HG02588 (cell line): ENCODE results near the gene NECTIN1.

Source experiments
- ATAC-seq: cut with Tn5 transposase; IDR thresholded peaks from one replicate; pipeline ENCODE4 v1.9.1; 2021; ENCODE audit warnings: mild to moderate bottlenecking, moderate library complexity; ENCODE audit not compliant: unreplicated experiment

Gene NECTIN1

DNA sequence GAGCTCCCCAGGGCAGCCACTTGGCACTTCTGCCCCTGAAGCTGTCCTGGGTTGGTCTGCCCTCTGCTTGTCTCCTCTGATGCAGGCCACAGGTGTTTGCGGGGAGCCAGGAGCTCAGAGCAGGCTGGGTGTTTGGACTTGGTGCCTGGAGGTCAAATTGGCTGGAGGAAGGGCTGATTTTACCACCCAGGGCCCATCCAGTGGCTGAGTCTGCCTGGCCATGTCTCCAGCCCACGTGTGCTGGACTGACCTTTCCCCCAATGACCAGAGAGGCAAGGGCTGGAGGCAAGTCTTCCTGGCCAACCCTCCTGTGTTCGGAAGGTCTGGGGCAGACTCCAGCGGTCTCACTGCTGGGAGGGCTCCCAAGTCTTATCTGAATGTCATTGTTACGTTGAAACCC is 84.0 kb downstream of the NECTIN1 start:
- ATAC-seq: no peak

DNA sequence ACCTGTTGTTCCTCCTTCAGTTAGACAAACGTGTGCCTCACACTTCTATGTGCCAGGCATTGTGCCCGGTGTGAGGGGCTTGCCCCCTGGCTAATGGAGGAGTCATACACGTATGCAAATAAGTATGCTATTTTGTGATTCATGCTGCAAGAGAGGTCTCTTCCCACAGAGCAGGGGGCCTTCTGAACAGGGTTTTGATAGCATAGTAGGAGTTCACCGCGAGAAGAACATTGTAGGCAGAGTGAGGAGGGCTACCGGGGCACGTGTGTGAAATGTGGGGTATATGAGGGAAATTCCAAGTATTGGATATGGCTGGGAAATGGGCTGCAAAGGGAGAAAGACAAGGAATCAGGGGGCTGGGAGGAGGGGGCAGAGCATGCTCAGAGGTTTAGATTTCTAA is 84.5 kb downstream of the NECTIN1 start:
- ATAC-seq: no peak

DNA sequence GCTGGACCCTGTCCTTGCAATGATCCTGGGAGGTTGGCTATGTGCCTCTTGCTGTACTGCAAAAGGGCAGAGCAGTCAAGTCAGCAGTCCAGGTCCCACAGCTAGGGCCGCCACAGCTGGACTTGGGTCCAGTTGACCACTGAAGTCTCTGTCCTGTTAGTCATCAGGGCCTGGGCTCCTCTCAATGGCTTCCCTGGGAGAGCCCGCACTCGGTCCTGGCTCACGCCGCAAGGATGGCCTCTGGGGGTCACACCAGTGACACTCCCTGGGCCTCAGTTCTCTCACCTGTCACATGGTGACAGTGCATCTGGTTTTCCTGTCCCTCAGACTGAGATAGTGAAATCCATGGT is 85.1 kb downstream of the NECTIN1 start:
- no peak for ATAC-seq

DNA sequence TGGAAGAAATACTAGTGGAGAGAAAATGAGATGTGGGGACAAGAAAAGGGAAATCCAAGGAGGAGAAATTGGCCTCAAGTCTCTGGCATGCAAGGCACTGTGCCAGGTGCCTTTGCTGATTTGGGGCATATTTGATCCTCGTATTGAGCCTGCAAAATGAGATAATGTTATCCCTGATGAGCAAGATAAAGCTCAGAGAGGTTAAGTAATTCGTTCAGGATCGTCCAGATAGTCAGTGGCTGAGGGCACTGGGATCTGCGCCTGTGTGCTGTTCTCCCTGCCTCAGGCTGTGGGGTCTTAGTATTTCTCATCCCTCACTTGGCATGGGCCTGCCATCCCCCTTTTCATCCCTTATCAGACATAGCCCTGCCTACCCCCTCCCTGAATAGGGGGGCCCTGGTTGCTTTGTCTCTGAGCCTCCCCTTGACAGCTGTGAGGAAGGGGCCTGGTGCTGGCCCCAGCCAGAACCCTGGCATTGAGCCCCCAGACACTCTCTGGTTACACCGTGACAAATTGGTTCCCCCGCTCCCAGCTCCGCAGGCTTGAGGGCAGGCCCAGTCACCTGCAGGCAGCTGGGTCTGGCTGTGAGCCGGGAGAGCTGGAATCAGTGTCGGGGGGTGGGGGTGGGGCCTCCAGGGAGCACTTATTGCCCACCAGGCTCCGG is 85.7 kb downstream of the NECTIN1 start:
- ATAC-seq: no peak

DNA sequence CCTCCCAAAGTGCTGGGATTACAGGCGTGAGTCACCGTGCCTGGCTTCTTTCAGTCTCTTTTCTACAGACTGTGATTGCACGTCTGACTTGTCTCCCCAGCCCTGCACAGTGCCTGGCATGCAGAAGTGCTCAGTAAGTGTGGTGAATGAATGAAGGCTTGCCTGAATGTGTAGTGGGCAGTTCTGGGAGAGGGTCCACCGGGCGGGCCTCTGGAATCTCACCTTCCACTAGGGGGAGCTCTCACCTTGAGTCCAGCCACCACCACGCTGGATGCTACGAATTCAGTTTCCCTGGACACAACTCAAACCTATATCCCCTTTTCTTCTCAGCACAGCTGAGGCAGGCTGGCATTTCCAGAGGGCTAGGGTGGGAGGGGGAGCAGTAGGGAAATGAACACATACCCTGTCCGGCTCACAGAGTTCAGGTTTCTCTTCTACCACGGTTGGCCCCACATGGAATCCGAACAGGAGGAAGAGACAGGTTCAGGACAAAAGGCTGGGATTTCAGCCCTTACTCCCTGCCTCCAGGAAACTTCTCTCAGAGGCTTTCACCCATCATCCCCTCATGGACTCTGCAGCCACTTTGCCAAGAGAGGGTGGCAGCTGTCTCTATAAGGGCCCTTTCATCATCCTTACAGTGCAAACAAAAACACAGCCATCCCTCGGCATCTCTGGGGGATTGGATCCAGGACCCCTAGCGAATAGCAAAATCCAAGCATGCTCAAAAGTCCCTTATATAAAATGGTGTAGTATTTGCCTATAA is 86.8 kb downstream of the NECTIN1 start:
- no peak for ATAC-seq

DNA sequence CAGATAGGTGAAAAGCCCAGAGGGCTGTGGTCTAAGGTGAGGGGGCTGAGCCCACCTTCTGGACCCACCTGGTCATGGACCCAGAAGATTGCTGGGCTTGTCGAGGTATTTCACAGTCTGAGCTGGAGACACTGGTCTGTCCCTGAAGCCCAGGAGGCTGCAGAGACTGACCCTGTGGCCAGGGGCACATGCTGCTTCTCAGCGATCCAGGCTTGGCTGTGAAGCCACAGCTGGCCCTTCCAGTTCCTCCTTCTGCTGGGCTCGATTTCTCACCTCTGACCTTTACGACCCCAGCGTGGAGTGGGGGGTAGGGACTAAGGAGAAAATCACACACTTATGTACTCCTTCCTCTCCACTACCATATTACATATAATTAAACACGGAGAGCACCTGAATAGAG is 88.5 kb downstream of the NECTIN1 start:
- ATAC-seq: no peak

DNA sequence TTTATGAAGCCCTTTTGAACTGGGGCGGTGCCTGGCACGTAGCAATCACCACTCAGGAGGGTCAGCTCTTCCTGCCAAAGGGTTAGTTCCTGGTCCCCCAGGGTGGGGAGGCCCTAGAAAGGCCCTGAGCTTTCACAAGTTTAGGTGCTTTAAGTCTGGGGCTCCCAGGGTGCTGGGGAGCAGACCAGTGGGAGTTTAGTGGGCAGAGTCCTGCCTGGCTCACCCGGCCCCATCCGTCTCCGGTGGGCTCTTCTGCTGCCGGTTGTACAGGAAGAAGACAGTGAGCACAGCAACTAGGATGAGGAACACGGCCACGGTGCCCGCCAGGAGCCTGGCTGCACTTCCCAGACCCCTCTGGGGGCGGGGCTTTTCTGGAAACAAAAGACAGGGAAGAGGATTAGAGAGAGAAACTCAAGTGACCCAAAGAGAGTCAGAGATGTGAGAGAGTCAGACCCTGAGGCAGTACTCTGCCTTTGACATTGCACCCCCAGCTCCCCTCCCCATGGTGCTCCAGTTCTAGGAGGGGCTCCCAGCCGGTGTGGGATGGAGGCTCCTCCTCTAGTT is 89.3 kb downstream of the NECTIN1 start:
- no peak for ATAC-seq

DNA sequence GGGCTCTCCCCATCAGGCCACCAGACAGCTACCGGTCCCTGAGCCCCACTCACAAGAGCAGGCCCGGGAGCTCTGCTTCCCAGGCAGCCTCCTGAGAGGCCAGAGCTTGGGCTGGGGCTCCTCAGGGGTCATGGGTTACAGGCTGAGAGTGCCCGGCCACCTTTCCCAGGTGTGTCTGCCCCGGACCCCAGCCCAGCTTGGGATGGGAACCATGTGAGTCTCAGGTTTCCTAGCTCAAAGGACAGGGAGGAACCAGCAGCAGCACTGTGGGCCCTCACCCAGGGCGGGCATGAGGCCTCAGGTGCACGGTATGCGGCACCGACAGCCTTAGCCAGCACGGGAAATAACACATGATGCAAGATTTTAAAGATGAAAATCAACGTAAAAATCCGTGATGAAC is 90.1 kb downstream of the NECTIN1 start:
- no peak for ATAC-seq

DNA sequence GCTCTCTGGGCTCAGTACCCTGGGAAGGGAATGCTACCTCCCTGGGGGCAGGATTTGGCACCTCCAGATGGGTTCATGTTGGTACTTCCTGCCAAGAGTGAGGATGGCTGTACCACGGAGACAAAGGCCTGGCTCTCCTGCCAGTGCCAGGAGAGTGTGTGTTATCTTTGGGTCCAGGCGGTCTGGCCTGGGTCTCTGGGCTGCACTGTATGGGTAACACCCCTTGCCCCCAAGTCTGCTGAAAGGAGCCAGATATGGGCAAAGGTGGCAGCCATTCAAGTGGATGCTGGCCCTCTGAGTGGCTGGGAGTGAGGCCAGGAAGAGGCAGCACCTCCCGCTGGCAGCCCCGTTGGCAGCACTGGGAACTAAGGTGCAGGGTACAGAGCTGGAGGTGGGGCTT is 91.5 kb downstream of the NECTIN1 start:
- no peak for ATAC-seq

DNA sequence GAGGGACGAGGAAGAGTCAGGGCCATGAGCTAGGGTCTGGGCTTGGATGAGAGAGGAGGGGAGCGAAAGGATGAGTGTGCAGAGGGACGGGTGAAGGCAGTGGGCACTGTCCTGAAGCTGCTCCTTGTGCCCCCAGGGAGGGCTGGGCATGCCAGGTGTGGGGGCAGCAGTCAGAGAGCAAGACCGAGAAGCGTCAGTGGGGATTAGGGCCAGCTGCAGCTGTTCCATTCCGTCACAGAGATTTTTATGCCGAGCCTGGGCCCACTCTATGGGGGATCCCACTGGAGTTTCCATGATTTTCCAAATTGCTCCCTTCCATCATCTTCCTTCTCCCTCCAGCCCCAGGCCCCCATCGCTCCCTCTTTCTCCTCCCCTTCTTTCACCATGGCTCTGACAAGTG is 93.2 kb downstream of the NECTIN1 start:
- no peak for ATAC-seq

DNA sequence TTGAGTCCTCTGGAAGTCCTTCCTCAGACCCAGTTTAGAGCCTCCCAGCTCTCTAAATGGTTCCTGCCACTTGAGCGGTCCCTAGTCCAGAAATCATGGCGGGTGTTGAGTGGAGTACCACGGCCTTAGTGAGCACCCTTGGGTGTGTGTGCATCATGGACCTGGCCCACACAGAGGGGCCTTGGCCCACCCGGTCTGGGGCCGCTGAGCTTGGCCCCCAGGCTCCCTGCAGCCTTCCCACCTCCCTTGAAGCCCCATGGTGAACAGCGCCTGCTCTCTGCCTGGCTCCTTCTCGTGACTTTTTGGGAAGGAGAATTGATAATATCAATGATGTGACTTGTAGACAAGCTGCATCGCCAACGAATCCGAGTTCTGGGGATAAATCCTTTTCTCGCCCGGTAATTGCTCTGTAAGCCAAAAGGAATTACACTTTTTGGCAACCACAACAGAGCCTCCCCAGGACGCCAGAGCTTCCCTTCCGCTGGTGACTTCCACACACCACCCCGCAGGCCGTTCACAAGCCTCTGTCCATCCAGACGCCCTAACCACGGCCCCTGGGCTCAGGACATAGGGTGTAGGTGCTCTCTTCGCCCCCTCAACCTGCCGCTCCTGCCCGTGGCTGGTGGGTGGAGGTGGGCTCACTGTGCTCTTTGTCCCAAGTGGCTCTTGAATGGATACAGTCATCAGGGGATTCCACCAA is 93.8 kb downstream of the NECTIN1 start:
- no peak for ATAC-seq

DNA sequence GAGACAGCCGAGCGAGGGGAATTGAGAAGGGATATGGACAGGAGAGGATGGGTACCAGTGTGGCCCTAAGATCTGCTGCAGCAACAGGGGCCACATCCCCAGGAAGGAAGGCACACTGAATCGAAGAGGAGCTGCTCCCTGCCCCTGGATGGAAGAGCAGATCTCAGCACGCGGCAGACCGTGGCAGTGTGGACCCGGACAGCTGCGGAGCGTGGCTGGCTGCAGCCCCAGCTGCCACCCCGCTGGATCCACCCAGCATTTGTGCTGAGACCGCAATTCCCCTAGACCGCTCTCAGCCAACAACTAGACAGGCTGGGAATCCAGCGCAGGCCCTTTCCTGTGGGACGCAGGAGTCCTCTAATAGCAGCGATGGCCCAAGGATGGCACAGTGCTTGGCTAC is 94.7 kb downstream of the NECTIN1 start:
- no peak for ATAC-seq

DNA sequence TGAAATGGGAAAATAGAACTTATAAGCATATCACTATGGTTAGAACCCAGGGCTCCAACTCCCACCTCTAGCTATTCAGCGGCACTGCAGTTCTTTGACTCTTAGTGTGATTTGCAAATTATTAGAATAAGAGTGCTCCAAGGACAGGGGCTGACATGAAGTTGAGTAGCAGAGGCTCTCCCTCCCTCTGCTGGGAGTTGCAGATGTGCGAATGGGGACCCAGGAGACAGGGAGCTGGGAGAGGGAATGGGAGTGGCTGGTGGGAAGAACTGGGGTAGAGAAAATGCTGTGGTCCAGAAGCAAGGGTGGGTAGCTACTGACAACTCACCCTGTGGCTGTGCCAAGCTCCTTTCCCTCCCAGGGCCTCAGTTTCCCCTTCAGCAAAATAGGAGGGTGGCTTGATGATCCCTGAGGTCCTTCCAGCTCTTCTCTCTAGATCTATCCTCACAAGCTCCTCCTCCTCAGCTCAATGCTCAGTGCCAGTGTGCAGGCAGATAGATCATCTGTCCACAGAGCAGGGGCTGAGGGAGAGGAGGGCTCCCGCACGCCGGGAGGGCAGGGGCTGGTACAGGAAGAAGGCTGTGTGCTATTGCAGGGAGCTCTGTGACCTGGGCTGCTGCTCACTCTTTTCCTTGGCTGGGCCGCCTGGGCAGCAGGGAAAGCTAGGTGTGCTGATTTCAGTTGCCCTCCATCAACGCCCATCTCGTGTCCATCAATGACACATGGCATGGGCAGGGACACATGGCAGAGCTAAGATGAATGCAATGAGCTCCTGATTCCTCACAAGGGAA is 99.0 kb downstream of the NECTIN1 start:
- no peak for ATAC-seq

DNA sequence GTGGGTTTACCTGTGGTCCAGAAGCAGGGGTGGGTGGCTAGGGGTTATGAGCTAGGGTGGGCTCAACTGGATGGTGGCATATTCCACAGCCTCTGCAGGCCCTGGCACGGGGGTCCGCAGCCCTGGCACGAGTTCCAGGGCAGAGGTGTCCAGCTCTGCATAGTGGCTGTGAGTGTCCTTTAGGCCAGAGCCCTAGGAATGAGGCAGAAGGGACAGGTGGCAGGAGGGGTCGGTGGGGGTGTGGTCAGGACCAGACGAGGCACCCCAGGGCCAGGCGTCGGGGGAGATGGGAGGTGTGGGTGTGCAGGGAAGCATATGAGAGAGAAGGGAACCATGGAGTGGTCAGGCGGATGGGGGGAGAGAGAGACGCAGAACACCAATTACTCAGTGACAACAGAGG is 99.9 kb downstream of the NECTIN1 start:
- no peak for ATAC-seq

DNA sequence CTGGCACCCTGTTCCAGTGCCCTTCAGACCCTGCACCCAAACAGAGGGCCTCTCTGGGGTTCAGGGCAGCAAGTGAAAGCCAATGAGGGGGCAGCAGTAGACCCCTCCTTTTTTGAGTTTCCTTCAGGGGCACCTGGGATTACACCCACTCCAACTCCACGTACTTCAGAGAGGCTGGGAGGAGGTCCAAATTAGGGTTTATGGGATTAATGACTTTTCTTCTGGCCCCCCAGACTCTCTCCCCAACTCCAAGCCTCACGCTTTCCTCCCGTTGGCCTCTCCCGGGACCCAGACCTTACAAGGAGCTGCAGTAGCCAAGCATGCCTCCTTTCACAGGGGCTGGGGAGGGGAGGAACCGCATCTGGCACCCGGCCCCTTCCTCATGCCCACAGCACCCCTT is 101.7 kb downstream of the NECTIN1 start:
- no peak for ATAC-seq

DNA sequence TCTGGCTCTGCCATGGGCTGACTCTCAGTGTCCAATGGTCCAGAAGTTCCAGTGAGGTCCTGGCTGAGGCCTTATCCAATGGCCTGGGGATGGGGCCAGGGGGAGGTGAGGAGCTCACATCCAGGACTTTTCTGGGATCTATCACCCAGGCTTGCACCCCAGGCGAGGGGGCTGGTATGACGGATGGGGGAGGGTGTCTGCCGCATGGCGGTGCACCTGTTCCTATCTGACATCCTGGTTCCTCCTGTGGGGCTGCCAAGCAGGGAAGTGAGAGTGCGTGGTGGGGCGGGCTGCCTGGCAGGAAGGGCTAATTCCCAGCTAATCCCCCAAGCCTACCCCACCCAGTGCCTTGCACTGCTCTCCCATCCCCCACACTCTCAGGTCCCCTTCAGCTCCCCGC is 102.1 kb downstream of the NECTIN1 start:
- ATAC-seq: no peak

DNA sequence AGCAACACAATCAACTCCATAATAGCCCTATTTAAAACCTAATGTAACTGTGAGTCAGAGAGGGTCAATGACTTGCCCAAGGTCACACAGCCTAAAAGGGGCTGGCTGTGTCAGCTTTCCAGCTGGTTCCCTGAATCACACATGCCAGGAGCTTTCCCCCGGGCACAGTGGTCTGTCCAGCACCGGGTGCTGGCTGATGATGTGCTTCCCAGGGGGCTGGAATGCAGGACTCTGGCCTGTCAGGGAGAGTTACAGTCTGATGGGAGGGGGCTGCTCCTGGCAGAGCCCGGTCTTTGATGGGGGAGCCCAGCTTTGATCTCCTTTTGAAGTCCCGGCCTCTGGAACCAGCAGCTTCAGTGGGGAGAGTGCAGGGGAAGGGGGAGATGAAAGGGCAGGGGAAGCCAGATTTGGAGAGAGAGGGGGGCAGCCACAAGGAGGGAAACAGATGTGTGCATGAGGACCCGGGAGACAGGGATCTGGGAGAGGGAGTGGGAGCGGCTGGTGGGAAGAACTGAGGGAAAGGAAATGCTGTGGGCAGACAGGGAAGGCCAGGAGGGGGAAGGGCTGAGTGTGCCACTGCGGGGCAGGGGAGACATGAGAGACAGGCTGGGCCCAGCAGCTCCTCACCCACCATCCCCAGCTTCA is 102.7 kb downstream of the NECTIN1 start:
- no peak for ATAC-seq

DNA sequence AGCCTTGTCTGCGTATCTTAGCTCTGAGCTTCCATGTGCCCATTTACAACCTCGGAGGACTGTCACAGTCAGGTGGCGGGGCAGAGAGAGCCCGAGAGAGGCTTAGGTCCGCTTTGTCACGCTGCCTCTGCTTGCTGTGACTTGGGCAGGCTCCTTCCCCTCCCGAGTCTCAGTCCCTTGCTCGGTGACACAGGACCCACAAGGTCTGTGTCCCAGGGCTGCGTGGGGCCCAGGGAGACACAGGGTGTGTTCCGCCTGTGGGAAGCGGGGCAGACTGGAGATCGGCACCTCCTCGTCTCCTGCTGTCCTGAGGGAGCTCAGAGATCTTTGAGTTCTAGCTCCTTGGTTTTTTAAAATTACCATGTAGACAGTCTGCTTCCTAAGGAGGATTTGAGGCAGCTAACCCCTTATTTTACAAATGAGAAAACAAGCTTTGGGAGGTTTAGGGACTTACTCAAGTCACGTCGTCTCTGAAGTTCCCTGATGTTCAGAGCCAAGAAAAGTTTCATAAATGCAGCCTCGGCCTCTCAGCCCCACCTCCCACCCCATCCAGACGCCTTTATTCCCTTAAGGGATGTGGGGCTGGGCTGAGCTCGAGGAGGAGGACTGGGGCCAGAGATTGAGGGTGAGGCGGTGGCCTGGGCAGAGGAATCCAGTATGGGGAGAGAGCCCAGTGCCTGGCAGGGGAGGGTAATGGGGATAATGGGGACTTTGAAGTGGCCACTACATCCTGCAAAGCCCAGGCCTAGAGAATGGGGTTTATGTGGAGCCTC is 103.6 kb downstream of the NECTIN1 start:
- ATAC-seq: no peak

DNA sequence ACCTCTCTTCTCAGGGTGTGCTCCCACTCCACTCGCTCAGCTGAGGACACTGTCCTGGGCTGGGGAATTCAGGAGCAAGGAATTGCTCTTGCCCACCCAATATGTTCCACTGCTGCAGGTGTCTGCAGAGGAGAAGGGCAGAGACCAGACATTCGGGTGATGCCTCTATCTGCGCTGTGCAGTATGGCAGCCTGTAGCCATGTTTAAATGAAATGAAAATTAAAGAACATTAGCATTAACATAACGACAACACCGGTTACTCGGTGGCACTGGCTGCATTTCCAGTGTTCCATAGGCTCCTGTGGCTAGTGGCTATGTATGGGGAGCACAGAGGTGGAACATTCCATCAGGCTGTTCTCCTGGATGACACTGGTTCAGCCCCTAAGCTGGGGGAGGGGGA is 104.4 kb downstream of the NECTIN1 start:
- ATAC-seq: no peak

DNA sequence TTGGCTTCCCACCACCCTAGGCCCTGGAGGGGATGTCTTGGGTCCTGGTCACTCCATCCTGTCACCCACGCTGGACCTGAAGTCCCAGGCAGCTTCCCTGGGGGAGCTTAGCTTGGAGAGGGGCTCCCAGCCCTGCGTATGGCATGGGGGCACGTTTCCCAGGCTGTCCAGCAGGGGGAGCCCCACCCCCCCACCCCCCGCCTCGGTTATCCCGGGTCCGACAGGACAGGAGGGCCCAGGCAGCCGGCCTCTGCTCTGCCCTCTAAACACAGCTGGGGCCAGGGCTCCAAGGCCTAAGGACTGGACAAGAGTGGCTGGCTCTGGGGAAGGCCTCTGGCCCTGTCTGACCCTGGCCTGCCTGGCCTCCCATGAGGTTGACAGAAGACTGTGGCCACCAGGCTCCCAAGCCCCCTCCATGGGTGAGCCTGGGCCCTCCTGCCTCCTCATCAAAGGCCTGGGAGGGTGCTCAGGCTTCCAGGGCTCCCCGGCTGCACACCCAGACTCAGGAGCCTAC is 104.8 kb downstream of the NECTIN1 start:
- no peak for ATAC-seq
